DMS153 treated with DMSO at 0.1 percent for 48 hours (cell line): ENCODE data around the gene PPAT.

Source experiments
- DNase-seq: peaks from one replicate; lab custom pipeline; 2025; ENCODE audit not compliant: unreplicated experiment; lab: John Stamatoyannopoulos, UW

The PPAT gene

GRCh38 chr4:56434599-56435139 is 746 bp downstream of the PPAT start:
- DNase-seq: peak; percentile 66

GRCh38 chr4:56433280-56433679 is 2.1 kb downstream of the PPAT start:
- DNase-seq: no peak

GRCh38 chr4:56430203-56430602 is 5.2 kb downstream of the PPAT start:
- DNase-seq: no peak

GRCh38 chr4:56427179-56427578 is 8.2 kb downstream of the PPAT start:
- DNase-seq: no peak

- DNase-seq: no peak
Observed at GRCh38 chr4:56426273-56426672, 9.1 kb downstream of the PPAT start.

GRCh38 chr4:56425518-56425917 is 9.9 kb downstream of the PPAT start:
- no peak for DNase-seq

- DNase-seq: no peak
Observed at GRCh38 chr4:56424697-56425514, 10.5 kb downstream of the PPAT start.

- DNase-seq: no peak
Observed at GRCh38 chr4:56424176-56424575, 11.2 kb downstream of the PPAT start.

GRCh38 chr4:56417396-56417795 is 18.0 kb downstream of the PPAT start:
- no peak for DNase-seq

- DNase-seq: no peak
Observed at GRCh38 chr4:56416349-56416748, 19.1 kb downstream of the PPAT start.

- no peak for DNase-seq
Observed at GRCh38 chr4:56414135-56414670, 21.2 kb downstream of the PPAT start.

- peak; percentile 79 for DNase-seq
Observed at GRCh38 chr4:56410247-56411062, 25.0 kb downstream of the PPAT start.

- no peak for DNase-seq
Observed at GRCh38 chr4:56409511-56410090, 25.8 kb downstream of the PPAT start.

GRCh38 chr4:56408978-56409377 is 26.4 kb downstream of the PPAT start:
- no peak for DNase-seq

GRCh38 chr4:56406151-56406550 is 29.3 kb downstream of the PPAT start:
- no peak for DNase-seq

GRCh38 chr4:56405016-56405415 is 30.4 kb downstream of the PPAT start:
- DNase-seq: no peak

- no peak for DNase-seq
Observed at GRCh38 chr4:56400560-56400959, 34.9 kb downstream of the PPAT start.

- no peak for DNase-seq
Observed at GRCh38 chr4:56391270-56391669, 44.1 kb downstream of the PPAT start.

GRCh38 chr4:56389558-56389957 is 45.9 kb downstream of the PPAT start:
- DNase-seq: no peak

GRCh38 chr4:56388306-56388705 is 47.1 kb downstream of the PPAT start:
- DNase-seq: no peak
